Measurements from ENCODE around the gene TRERF1.

GRCh38 chr6:42269974-42270510 lies 181.7 kb downstream of the TRERF1 start:
- TF ChIP-seq CTCF (optimal IDR thresholded peaks at IDR 0.05 in 1 of 3, IDR thresholded peaks at IDR 0.05 in 1 of 3, conservative IDR thresholded peaks at IDR 0.05 in 1 of 3; ENCODE audit: extremely low read depth in 1 of 3, insufficient read depth in 2 of 3, low read length in 3 of 3) (no peak), EZH2 (IDR thresholded peaks at IDR 0.05; ENCODE audit: low read length) (no peak)

Data from keratinocyte (primary cell).